ENCODE results near the gene EDNRB.
"Not testable (repeated sequence)": the region's sequence is repeated elsewhere in the genome, so short reads cannot be mapped to it uniquely, and the experiment has no call there.

EDNRB gene

GRCh38 chr13:77896536-77896935, 22.1 kb downstream of the EDNRB start:
- DNase-seq (ENCODE audit: low read depth): no peak

DNA sequence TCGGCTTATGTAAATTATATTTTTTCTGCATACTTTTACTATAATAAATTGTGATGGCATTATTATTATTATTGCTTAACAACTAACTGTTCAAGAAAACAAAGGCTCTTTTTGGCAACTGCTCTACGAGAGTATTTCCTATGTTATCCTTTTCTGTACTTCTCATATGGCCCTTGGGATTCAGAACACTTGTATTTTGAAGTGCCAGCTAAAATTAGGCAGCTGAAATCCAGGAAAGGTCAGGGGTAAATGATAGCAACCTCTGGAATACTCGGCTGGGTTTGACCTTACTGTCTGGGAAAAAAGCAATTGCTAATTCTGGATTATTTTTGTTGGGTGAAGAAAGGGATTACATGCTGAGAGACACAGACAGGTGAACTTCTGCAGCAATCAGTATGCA, 23.9 kb downstream of the EDNRB start:
- DNase-seq (ENCODE audit: low read depth): no peak

DNA sequence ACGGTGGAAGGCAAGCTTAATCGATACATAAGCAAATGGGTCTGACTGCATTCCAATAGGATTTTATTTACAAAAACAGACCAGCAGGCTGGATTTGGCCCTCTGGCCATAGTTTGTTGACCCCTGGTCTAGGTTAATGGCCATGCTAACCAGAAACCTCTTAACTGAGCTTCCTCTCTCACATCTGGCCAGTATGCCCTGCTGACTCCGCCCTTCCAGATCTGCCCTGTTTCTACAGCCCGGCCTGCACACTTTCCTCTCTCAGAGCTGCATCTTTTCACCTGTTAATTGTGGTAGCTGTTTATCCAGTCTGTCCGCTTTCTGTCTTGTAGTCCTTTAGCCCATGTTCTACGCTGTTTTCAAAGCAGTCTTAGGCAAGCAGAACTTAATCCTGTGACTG, 25.6 kb downstream of the EDNRB start:
- DNase-seq (ENCODE audit: low read depth): no peak

GRCh38 chr13:77892491-77892890, 26.1 kb downstream of the EDNRB start:
- no peak for DNase-seq (ENCODE audit: low read depth)

- DNase-seq (ENCODE audit: low read depth): no peak
These were observed 27.1 kb downstream of the EDNRB start for GRCh38 chr13:77891486-77891885.

DNA sequence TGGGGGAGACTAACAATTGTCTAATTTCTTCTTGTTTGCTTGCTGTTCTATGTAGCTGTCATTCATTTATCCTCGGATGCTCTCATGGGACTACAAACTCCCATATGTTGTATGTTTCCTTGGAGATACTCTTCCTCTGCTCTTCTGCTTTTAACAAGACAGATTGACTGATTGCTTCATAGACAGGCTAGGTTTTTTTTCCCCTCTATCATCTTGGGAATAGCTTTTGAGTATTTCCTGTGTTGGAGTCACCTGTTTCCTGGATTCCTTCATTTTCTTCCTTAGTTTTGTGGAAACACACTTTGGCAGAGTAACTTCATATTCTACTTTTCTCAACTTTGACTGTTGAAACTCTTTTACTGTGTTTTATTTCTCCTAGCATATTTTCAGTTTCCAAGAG, 27.6 kb downstream of the EDNRB start:
- DNase-seq (ENCODE audit: low read depth): no peak

GRCh38 chr13:77883328-77883727, 35.3 kb downstream of the EDNRB start:
- DNase-seq (ENCODE audit: low read depth): no peak

GRCh38 chr13:77878190-77878589, 40.4 kb downstream of the EDNRB start:
- DNase-seq (ENCODE audit: low read depth): no peak

DNA sequence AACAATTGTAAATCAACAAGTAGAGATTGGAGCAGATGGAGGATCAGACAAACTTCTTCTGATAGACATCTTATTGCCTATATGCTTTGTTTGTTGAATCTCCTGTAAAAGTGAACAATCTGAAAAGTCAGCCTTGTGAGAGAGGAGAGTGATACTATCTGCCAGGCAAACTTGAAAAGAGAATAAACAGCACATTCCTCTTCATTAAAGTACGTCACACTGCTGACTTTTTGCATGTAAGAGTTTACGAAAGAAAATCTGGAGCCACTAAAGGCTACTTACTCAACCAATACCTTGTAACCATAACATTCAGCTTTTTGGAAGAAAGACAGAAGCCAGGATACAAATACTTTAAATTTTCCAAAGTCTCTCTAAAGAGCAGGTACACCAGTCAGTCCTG, 42.5 kb downstream of the EDNRB start:
- DNase-seq (ENCODE audit: low read depth): no peak

- DNase-seq (ENCODE audit: low read depth): no peak
These were observed 44.2 kb downstream of the EDNRB start for GRCh38 chr13:77874406-77874805.

- no peak for DNase-seq (ENCODE audit: low read depth)
These were observed 45.6 kb downstream of the EDNRB start for GRCh38 chr13:77872995-77873394.

DNA sequence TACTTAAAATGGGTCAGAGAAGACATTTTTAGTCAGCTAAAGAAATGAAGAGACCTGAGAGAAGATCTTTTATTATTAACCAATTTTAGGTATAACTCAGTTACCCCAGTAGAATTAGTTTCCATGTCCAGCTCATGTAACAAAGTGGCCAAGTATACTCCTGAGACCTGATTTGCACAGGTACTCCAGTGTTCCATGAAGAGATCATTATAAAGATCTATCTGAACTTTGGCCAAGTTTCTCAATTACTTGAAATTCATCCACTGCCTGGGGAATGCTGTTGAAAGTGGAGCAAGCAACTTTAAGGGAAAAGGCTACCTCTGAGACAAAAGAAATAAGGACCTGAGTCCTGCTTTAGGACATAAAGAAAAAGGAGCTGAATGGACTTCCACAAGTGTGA, 47.0 kb downstream of the EDNRB start:
- no peak for DNase-seq (ENCODE audit: low read depth)

DNA sequence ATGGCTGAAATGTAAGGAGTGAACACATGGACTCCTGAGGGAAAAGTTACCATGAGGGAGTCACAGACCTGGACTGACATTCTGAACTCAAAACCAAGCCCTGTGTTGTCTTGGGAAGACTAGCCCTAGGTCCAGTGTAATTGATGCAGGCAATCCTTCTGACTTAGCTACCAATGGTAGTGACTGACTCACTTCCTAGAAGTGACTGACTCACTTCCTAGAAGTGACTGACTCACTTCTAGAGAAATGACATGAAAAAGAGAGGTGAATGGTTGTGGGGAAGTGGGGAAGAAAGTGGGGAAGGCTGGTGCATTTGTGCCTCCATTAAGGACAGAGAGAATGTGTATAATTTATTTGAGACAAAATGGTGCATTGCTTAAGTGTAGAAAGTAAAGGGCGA, 49.9 kb downstream of the EDNRB start:
- DNase-seq (ENCODE audit: low read depth): no peak

- no peak for DNase-seq (ENCODE audit: low read depth)
These were observed 51.7 kb downstream of the EDNRB start for GRCh38 chr13:77866971-77867370.

GRCh38 chr13:77865622-77866021, 53.0 kb downstream of the EDNRB start:
- no peak for DNase-seq (ENCODE audit: low read depth)

- no peak for DNase-seq (ENCODE audit: low read depth)
These were observed 55.5 kb downstream of the EDNRB start for GRCh38 chr13:77863144-77863543.

GRCh38 chr13:77861741-77862140, 56.9 kb downstream of the EDNRB start:
- DNase-seq (ENCODE audit: low read depth): no peak

DNA sequence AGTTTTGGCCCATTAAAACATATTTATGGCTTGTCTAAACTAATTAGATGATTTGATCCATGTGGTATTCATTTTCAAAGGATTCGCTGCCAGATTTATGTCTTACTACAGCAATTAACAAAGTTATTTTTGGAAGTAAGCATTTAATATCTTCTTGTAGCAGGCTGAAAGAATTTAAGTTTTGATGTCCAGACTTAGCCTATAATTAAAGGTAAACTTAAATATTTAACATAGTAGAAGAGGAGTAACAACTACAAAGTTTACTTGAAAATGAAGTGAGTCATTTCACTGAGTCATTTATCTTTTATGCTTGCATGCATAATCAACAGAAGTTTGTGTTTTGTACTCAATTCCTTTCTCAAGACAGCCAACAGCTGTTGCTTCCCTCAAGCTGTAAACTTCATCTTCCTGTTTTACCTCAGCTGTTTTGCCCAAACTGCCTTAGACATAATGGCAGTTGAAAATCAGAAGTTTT, 58.1 kb downstream of the EDNRB start:
- no peak for DNase-seq (ENCODE audit: low read depth)

GRCh38 chr13:77859450-77859849, 59.2 kb downstream of the EDNRB start:
- no peak for DNase-seq (ENCODE audit: low read depth)

DNA sequence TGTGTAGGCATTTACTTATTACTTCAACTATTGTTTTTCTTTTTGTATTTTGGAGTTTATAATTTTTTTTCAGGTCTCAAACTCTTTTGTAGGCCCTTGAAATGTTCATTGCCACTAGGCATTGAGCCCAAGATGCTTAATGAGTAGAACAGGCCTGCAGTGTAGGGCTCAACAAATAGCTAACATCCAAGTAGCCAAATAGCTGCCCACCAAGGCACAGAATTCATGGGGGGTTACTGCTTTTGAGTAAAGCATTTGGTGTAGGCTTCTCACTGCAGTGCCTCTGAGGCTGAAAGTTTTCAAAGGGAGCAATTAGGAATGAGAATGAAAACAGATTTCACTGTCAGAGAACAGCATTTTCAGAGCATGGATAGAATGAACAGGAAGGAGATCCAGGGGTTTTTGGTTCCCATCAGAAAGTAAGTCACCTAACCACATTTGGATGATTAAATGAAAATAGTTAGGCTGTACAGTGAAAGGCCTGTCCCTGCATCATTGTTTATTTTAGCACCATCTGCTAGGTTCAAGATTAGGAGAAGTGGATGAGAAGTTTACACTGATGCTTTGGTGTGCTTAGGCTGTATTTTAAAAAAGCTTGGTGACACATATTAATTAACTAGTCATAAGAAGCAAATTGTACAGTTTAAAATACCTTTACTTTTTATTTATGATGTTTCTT, 61.0 kb downstream of the EDNRB start:
- no peak for DNase-seq (ENCODE audit: low read depth)

GRCh38 chr13:77853703-77854102, 64.9 kb downstream of the EDNRB start:
- no peak for DNase-seq (ENCODE audit: low read depth)

DNA sequence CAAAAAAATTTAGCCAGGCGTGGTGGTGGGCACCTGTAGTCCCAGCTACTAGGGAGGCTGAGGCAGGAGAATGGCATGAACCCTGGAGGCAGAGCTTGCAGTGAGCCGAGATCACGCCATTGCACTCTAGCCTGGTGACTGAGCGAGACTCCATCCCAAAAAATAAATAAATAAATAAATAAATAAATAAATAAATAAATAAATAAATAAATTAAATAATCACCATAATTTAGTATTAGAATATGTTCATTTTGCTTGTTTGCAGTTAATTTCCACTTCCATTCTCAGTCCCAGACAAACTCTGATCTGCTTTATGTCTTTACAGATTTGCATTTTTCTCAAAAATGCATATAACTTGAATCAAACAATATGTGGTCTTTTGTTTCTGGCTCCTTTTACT, 70.6 kb downstream of the EDNRB start:
- DNase-seq (ENCODE audit: low read depth): not testable (repeated sequence)

DNA sequence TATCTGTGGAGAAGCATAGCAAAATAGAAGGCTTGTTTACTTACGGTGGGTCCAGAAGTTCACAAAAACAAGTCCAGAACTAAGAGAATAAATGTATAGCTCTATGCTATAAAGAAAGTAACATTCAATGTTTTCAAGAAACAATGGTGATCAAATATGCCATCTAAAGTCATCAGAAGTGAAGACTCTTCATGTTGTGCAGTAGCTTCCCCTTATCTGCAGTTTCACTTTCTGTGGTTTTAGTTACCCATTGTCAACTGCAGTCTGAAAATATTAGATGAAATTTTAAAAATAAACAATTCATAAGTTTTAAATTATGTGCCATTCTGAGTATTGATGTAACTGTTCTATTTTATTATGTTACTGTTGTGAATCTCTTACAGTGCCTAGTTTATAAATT, 72.5 kb downstream of the EDNRB start:
- DNase-seq (ENCODE audit: low read depth): no peak
